ENCODE results near the gene ITPR2.

GRCh38 chr12:26724309-26724702, 108.7 kb downstream of the ITPR2 start:
- TF ChIP-seq CTCF (IDR thresholded peaks at IDR 0.05; ENCODE audit: low read depth, low read length) (no peak), EZH2phosphoT487 (IDR thresholded peaks at IDR 0.05; ENCODE audit: low read depth) (no peak)

Data from OCI-LY3 (cell line).